Liver (tissue), 9 donors: Measurements from ENCODE around the gene SYMPK. TPM values are rescaled to one million over a fixed set of nuclear protein-coding genes. Genes with fewer than 3 reads are reported as not detected.

Source experiments
- DNase-seq: peaks from one replicate; pipeline ENCODE4 v3.0.0-alpha.2; 2017; ENCODE audit warnings: low spot score
- H3K27ac ChIP-seq, 2 donors: one replicate each; pipeline ENCODE4 v1.7.0; 2013; ENCODE audit warnings: inconsistent platforms in 2 of 2, low read length in 2 of 2, control low read depth in 1 of 2, low read depth in 1 of 2, mild to moderate bottlenecking in 1 of 2
- H3K27me3 ChIP-seq, 4 donors: one replicate each; pipeline versions ENCODE4 v1.6.1 to v1.7.0; 2013; ENCODE audit warnings: low read length in 3 of 4, inconsistent platforms in 1 of 4, mild to moderate bottlenecking in 1 of 4, moderate library complexity in 1 of 4; ENCODE audit not compliant: control insufficient read depth in 4 of 4, insufficient read depth in 4 of 4
- H3K36me3 ChIP-seq, 4 donors: one replicate each; pipeline versions ENCODE4 v1.6.1 to v1.7.0; 2013; ENCODE audit warnings: low read length in 3 of 4, mild to moderate bottlenecking in 3 of 4, low read depth in 1 of 4, moderate library complexity in 1 of 4; ENCODE audit not compliant: control insufficient read depth in 4 of 4, insufficient read depth in 3 of 4
- H3K4me1 ChIP-seq, 4 donors: one replicate each; pipeline versions ENCODE4 v1.6.1 to v1.7.0; 2013; ENCODE audit warnings: low read length in 3 of 4, mild to moderate bottlenecking in 3 of 4, moderate library complexity in 1 of 4; ENCODE audit not compliant: control insufficient read depth in 4 of 4, insufficient read depth in 4 of 4
- H3K4me3 ChIP-seq, 3 donors: one replicate each; pipeline versions ENCODE4 v1.6.1 to v1.7.0; 2013; ENCODE audit warnings: low read length in 3 of 3, control low read depth in 1 of 3, low read depth in 1 of 3, mild to moderate bottlenecking in 1 of 3
- H3K9ac ChIP-seq, 2 donors: one replicate each; pipeline ENCODE4 v1.7.0; 2013; ENCODE audit warnings: low read length in 2 of 2, mild to moderate bottlenecking in 2 of 2, moderate library complexity in 2 of 2, control low read depth in 1 of 2, low read depth in 1 of 2
- H3K9me3 ChIP-seq, 4 donors: one replicate each; pipeline versions ENCODE4 v1.6.1 to v1.7.0; 2013; ENCODE audit warnings: low read length in 3 of 4; ENCODE audit not compliant: control insufficient read depth in 4 of 4
- ATF3 ChIP-seq: IDR thresholded peaks from 2 replicates; pipeline ENCODE4 v1.6.1; 2016; ENCODE audit warnings: antibody characterized with exemption
- CTCF ChIP-seq: fragments of 150-350 bp; IDR thresholded peaks from 2 replicates; pipeline ENCODE4 v1.5.1; 2017; ENCODE audit warnings: improper control_type of control experiment, low read depth, low read length; ENCODE audit not compliant: missing input control
- EGR1 ChIP-seq, 2 donors: IDR thresholded peaks; 2 replicates each; pipeline ENCODE4 v1.6.1; 2016 to 2018; ENCODE audit warnings: antibody characterized with exemption in 2 of 2, low read depth in 2 of 2
- FOXA1 ChIP-seq: IDR thresholded peaks from 2 replicates; pipeline ENCODE4 v1.6.1; 2016; ENCODE audit warnings: antibody characterized with exemption
- GABPA ChIP-seq, 2 donors: IDR thresholded peaks in 1 of 2; conservative IDR thresholded peaks in 1 of 2; 2 replicates each; pipeline ENCODE4 v1.6.1; 2016; ENCODE audit warnings: antibody characterized with exemption in 2 of 2, mild to moderate bottlenecking in 1 of 2, moderate library complexity in 1 of 2
- HNF4A ChIP-seq, 2 donors: conservative IDR thresholded peaks; 2 replicates each; pipeline ENCODE4 v1.6.1; 2016; ENCODE audit warnings: antibody characterized with exemption in 2 of 2, mild to moderate bottlenecking in 2 of 2
- NR2F2 ChIP-seq: IDR thresholded peaks from 2 replicates; pipeline ENCODE4 v1.6.1; 2016; ENCODE audit warnings: antibody characterized with exemption
- REST ChIP-seq: IDR thresholded peaks from 2 replicates; pipeline ENCODE4 v1.6.1; 2016; ENCODE audit warnings: antibody characterized with exemption, mild to moderate bottlenecking
- RXRA ChIP-seq, 2 donors: IDR thresholded peaks; 2 replicates each; pipeline ENCODE4 v1.6.1; 2017 to 2018; ENCODE audit warnings: antibody characterized with exemption in 2 of 2, mild to moderate bottlenecking in 1 of 2
- SP1 ChIP-seq: IDR thresholded peaks from 2 replicates; pipeline ENCODE4 v1.6.1; 2018; ENCODE audit warnings: antibody characterized with exemption, mild to moderate bottlenecking
- TAF1 ChIP-seq: conservative IDR thresholded peaks from 2 replicates; pipeline ENCODE4 v1.6.1; 2016; ENCODE audit warnings: antibody characterized with exemption, mild to moderate bottlenecking
- YY1 ChIP-seq: IDR thresholded peaks from 2 replicates; pipeline ENCODE4 v1.6.1; 2016; ENCODE audit warnings: antibody characterized with exemption, mild to moderate bottlenecking
- WGBS: extraction: QIAGEN DNeasy Blood & Tissue Kit; methylation state at CpG from one replicate; pipeline ENCODE4 v1.1.7; 2013; 5-methylcytosine and 5-hydroxymethylcytosine counted together
- polyA plus RNA-seq, 2 donors: library from polyadenylated mRNA; stranded (reverse) in 1 of 2; unstranded in 1 of 2; fragments of 200-250 nt in 1 of 2; fragments of >200 nt in 1 of 2; fragmentation: Nextera tagmentation in 1 of 2; extraction: Ambion mirVana in 1 of 2; gene quantifications; one replicate each; pipeline versions ENCODE4 v1.2.1 to v1.2.3, GENCODE V29; 2013 to 2015
- total RNA-seq, 2 donors: library from RNA; depleted of rRNA; stranded (reverse); fragments of >200 nt; gene quantifications; one replicate each; pipeline ENCODE4 v1.2.3, GENCODE V29; 2014
- donor health status: healthy.
- donor health status: healthy.
- donor health status: healthy.
- donor health status: healthy.
- donor health status: healthy.

The SYMPK gene
- total and polyA plus RNA-seq, 4 donors, result 5.5 to 26.1 (median 24.1) TPM

DNA sequence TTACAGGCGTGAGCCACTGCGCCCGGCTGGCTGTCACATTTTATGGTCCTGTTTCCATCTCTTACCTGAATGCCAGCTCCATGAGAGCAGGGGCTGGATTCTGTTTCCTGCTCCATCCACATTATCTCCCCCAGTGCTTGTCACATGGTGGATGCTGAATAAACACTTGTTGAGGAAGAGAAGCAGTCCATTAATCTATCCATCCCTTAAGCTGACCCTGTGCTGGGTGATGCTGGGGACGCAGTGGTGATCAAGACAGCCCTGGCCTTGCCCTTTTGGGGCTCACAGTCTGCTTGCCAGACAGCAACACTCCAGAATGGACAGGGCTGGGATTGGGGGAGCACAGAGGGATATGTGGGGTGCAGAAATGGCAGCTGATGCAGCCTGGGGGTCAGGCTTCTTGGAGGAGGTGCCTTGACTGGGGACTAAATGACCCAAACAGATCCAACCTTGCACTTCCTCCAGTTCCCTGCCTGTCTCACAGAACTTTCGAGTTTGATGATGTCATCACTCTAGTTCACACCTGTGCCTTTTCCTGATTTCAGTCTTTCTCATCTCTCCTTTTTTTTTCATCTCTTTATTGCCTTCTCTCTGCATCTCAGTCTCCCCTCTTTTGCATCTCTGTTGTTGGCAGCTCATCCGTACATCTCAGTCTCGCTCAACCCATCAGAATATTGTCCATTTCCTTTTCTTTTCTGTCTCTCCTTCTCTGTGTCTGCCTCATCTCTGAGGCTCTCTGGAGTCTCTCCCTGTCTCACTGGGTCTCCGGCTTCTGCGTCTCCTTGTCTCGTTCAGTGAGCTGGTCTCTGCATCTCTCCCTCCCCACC is 18.3 kb upstream of the SYMPK start:
- Histone ChIP-seq H3K4me1 (peaks cover 23 to 71% (median 44%) of the 10 kb centered on the region in 4 donors), H3K27me3 (no peaks in the 10 kb centered on the region)

DNA sequence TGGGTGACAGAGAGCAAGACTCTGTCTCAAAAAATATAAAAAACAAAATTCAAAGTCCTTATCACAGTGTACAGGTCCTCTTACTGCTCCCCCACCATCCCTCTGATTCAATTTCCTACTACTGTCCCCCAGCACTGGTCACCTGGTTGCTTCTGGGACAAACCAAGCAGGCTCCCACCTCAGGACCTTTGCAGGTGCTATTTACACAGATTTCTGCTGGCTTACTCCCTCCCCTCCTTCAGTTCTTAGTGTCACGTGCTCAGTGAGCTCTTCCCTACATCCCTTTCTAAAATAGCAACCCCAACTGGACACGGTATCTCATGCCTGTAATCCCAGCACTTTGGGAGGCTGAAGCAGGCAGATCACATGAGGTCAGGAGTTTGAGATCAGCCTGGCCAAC is 17.0 kb upstream of the SYMPK start:
- H3K4me1 ChIP-seq, result peaks cover 24 to 73% (median 45%) of the 10 kb centered on the region in 4 donors
- WGBS, result 52% methylated on average over 2 of the region's 2 CpGs
- TF ChIP-seq SP1 (no peak), YY1 (no peak), REST (no peak), NR2F2 (no peak), RXRA (IDR thresholded peaks at IDR 0.05) (no peak), HNF4A (conservative IDR thresholded peaks at IDR 0.05) (no peak), TAF1 (no peak), GABPA (IDR thresholded peaks at IDR 0.05 in 1 of 2, conservative IDR thresholded peaks at IDR 0.05 in 1 of 2) (no peak), ATF3 (no peak), FOXA1 (no peak), EGR1 (IDR thresholded peaks at IDR 0.05; ENCODE audit: low read depth in 2 of 2) (no peak)

More for the DNA sequence above, 18.3 kb upstream of the SYMPK start:
- Histone ChIP-seq H3K9ac (peak overlapping the region in 1 of 2 donors; percentile 16), H3K9me3 (no peaks in the 10 kb centered on the region), H3K4me3 (peak overlapping the region in 1 of 3 donors; percentile 42), H3K36me3 (no peaks in the 10 kb centered on the region), H3K27ac (peak overlapping the region; percentile 96 to 98)
- no peak for TF ChIP-seq SP1
- no peak for TF ChIP-seq RXRA (IDR thresholded peaks at IDR 0.05)
- TF ChIP-seq EGR1 (IDR thresholded peaks at IDR 0.05; ENCODE audit: low read depth in 2 of 2), result no peak
- no peak for TF ChIP-seq ATF3
- no peak for TF ChIP-seq CTCF
- no peak for DNase-seq
- 34% methylated on average over 10 of the region's 10 CpGs for WGBS

More for the DNA sequence above, 17.0 kb upstream of the SYMPK start:
- H3K9ac ChIP-seq, result no peak overlapping the region
- no peaks in the 10 kb centered on the region for H3K27me3 ChIP-seq
- DNase-seq, result no peak
- H3K9me3 ChIP-seq, result no peaks in the 10 kb centered on the region
- no peak overlapping the region for H3K4me3 ChIP-seq
- peak overlapping the region; percentile 48 to 92 for H3K27ac ChIP-seq
- H3K36me3 ChIP-seq, result no peaks in the 10 kb centered on the region
